ENCODE data around the gene SLC38A8.

The SLC38A8 gene

GRCh38 chr16:84027625-84028024, 15.0 kb downstream of the SLC38A8 start:
- no peak for DNase-seq

GRCh38 chr16:84026606-84027005, 16.0 kb downstream of the SLC38A8 start:
- DNase-seq, result no peak

GRCh38 chr16:84024854-84025253, 17.7 kb downstream of the SLC38A8 start:
- no peak for DNase-seq

GRCh38 chr16:84022644-84023043, 20.0 kb downstream of the SLC38A8 start:
- no peak for DNase-seq

GRCh38 chr16:84021488-84021887, 21.1 kb downstream of the SLC38A8 start:
- no peak for DNase-seq

- no peak for DNase-seq
These were observed 22.2 kb downstream of the SLC38A8 start for GRCh38 chr16:84020353-84020752.

GRCh38 chr16:84018710-84019109, 23.9 kb downstream of the SLC38A8 start:
- DNase-seq, result no peak

GRCh38 chr16:84016477-84016876, 26.1 kb downstream of the SLC38A8 start:
- DNase-seq, result no peak

- DNase-seq, result no peak
These were observed 27.2 kb downstream of the SLC38A8 start for GRCh38 chr16:84015399-84015798.

GRCh38 chr16:84014570-84015327, 27.8 kb downstream of the SLC38A8 start:
- no peak for DNase-seq

GRCh38 chr16:84013787-84014569, 28.6 kb downstream of the SLC38A8 start:
- peak; percentile 97 for DNase-seq

GRCh38 chr16:84009282-84009681, 33.3 kb downstream of the SLC38A8 start:
- DNase-seq, result no peak

- no peak for DNase-seq
These were observed 34.6 kb downstream of the SLC38A8 start for GRCh38 chr16:84007965-84008364.

- no peak for DNase-seq
These were observed 35.1 kb downstream of the SLC38A8 start for GRCh38 chr16:84007520-84007919.

- no peak for DNase-seq
These were observed 37.2 kb downstream of the SLC38A8 start for GRCh38 chr16:84005391-84005790.

GRCh38 chr16:84004442-84004841, 38.2 kb downstream of the SLC38A8 start:
- DNase-seq, result no peak

- DNase-seq, result no peak
These were observed 39.6 kb downstream of the SLC38A8 start for GRCh38 chr16:84003038-84003437.

- DNase-seq, result no peak
These were observed 40.9 kb downstream of the SLC38A8 start for GRCh38 chr16:84001726-84002125.

- DNase-seq, result no peak
These were observed 41.5 kb downstream of the SLC38A8 start for GRCh38 chr16:84000989-84001642.

- no peak for DNase-seq
These were observed 44.5 kb downstream of the SLC38A8 start for GRCh38 chr16:83998091-83998490.

GRCh38 chr16:83996481-83997252, 45.9 kb downstream of the SLC38A8 start:
- DNase-seq, result no peak

- DNase-seq, result peak; percentile 37
These were observed 46.8 kb downstream of the SLC38A8 start for GRCh38 chr16:83995754-83996153.

GRCh38 chr16:83994703-83995102, 47.9 kb downstream of the SLC38A8 start:
- DNase-seq, result no peak
